NCI-H82 (cell line): ENCODE measurements around the gene LIN7A.
A peak's percentile ranks its signal among the peaks of the same experiment; 100 is the strongest.

Source experiments
- DNase-seq: peaks from one replicate; lab custom pipeline; 2025; lab: John Stamatoyannopoulos, UW

The LIN7A gene

GRCh38 chr12:80858356-80858755 lies 79.4 kb downstream of the LIN7A start:
- DNase-seq: no peak

GRCh38 chr12:80857311-80857710 lies 80.4 kb downstream of the LIN7A start:
- no peak for DNase-seq

GRCh38 chr12:80849337-80849736 lies 88.4 kb downstream of the LIN7A start:
- no peak for DNase-seq

GRCh38 chr12:80848858-80849257 lies 88.9 kb downstream of the LIN7A start:
- DNase-seq: no peak

- DNase-seq: no peak
Observed at GRCh38 chr12:80847575-80847974, 90.2 kb downstream of the LIN7A start.

GRCh38 chr12:80846952-80847351 lies 90.8 kb downstream of the LIN7A start:
- DNase-seq: no peak

- DNase-seq: no peak
Observed at GRCh38 chr12:80845639-80846038, 92.1 kb downstream of the LIN7A start.

GRCh38 chr12:80843969-80844368 lies 93.8 kb downstream of the LIN7A start:
- no peak for DNase-seq

- peak; percentile 17 for DNase-seq
Observed at GRCh38 chr12:80838708-80839107, 99.0 kb downstream of the LIN7A start.

- DNase-seq: no peak
Observed at GRCh38 chr12:80838024-80838658, 99.6 kb downstream of the LIN7A start.

- DNase-seq: peak; percentile 74
Observed at GRCh38 chr12:80837342-80837978, 100.3 kb downstream of the LIN7A start.

GRCh38 chr12:80834724-80835123 lies 103.0 kb downstream of the LIN7A start:
- DNase-seq: no peak

GRCh38 chr12:80830533-80831088 lies 107.1 kb downstream of the LIN7A start:
- no peak for DNase-seq

- DNase-seq: no peak
Observed at GRCh38 chr12:80829767-80830166, 108.0 kb downstream of the LIN7A start.

GRCh38 chr12:80825506-80825905 lies 112.2 kb downstream of the LIN7A start:
- no peak for DNase-seq

- no peak for DNase-seq
Observed at GRCh38 chr12:80823393-80823792, 114.3 kb downstream of the LIN7A start.

- no peak for DNase-seq
Observed at GRCh38 chr12:80821513-80822000, 116.2 kb downstream of the LIN7A start.

GRCh38 chr12:80818878-80819277 lies 118.9 kb downstream of the LIN7A start:
- DNase-seq: no peak

- DNase-seq: no peak
Observed at GRCh38 chr12:80815351-80815750, 122.4 kb downstream of the LIN7A start.

- DNase-seq: no peak
Observed at GRCh38 chr12:80814453-80814852, 123.3 kb downstream of the LIN7A start.

- no peak for DNase-seq
Observed at GRCh38 chr12:80813820-80814219, 123.9 kb downstream of the LIN7A start.

GRCh38 chr12:80811957-80812708 lies 125.6 kb downstream of the LIN7A start:
- no peak for DNase-seq

GRCh38 chr12:80810874-80811273 lies 126.9 kb downstream of the LIN7A start:
- no peak for DNase-seq
